SU-DHL-6 (cell line): ENCODE measurements around the gene EXOC4.

Experiments
- CTCF ChIP-seq: fragments of 200-600 bp; sonication (generic); IDR thresholded peaks from one replicate; pipeline ENCODE4 v1.5.1; 2017; ENCODE audit warnings: antibody characterized with exemption, mild to moderate bottlenecking, low read length, moderate library complexity; ENCODE audit not compliant: insufficient read depth, poor library complexity, severe bottlenecking
- EZH2phosphoT487 ChIP-seq: fragments of 200-600 bp; sonication (generic), shearing (Covaris generic); conservative IDR thresholded peaks from 2 replicates; pipeline ENCODE4 v1.6.1; 2018; ENCODE audit warnings: mild to moderate bottlenecking, antibody characterized with exemption, low read length, moderate library complexity, mixed read lengths

GRCh38 chr7:133730360-133730759 is 477.5 kb downstream of the EXOC4 start:
- TF ChIP-seq CTCF (no peak), EZH2phosphoT487 (no peak)
